Ishikawa (cell line): Measurements from ENCODE around the gene SYNM.

Experiments
- CEBPB ChIP-seq: IDR thresholded peaks from 2 replicates; pipeline ENCODE4 v1.6.1; 2012
- CREB1 ChIP-seq: IDR thresholded peaks from 2 replicates; pipeline ENCODE4 v1.6.1; 2012; ENCODE audit warnings: low read depth
- EGR1 ChIP-seq: IDR thresholded peaks from 2 replicates; pipeline ENCODE4 v1.6.1; 2012
- EP300 ChIP-seq: IDR thresholded peaks from 2 replicates; pipeline ENCODE4 v1.6.1; 2012; ENCODE audit warnings: borderline replicate concordance
- FOXM1 ChIP-seq: IDR thresholded peaks from 2 replicates; pipeline ENCODE4 v1.6.1; 2012; ENCODE audit warnings: low read depth, borderline replicate concordance
- MAX ChIP-seq: IDR thresholded peaks from 2 replicates; pipeline ENCODE4 v1.6.1; 2012
- NFIC ChIP-seq: IDR thresholded peaks from 2 replicates; pipeline ENCODE4 v1.6.1; 2012
- RAD21 ChIP-seq: IDR thresholded peaks from 2 replicates; pipeline ENCODE4 v1.6.1; 2012; ENCODE audit warnings: low read depth
- REST ChIP-seq: IDR thresholded peaks from 2 replicates; pipeline ENCODE4 v1.6.1; 2012; ENCODE audit warnings: low read depth, mild to moderate bottlenecking
- TAF1 ChIP-seq: IDR thresholded peaks from 2 replicates; pipeline ENCODE4 v1.6.1; 2012; ENCODE audit warnings: low read depth, mild to moderate bottlenecking
- TEAD4 ChIP-seq: IDR thresholded peaks from 2 replicates; pipeline ENCODE4 v1.6.1; 2012
- USF1 ChIP-seq: IDR thresholded peaks from 2 replicates; pipeline ENCODE4 v1.6.1; 2012
- YY1 ChIP-seq: IDR thresholded peaks from 2 replicates; pipeline ENCODE4 v1.6.1; 2012; ENCODE audit warnings: low read depth
- ZBTB7A ChIP-seq: IDR thresholded peaks from 2 replicates; pipeline ENCODE4 v1.6.1; 2012; ENCODE audit warnings: low read depth

SYNM gene

GRCh38 chr15:99126930-99127329 lies 22.1 kb downstream of the SYNM start:
- TF ChIP-seq YY1 (no peak), CEBPB (no peak), MAX (no peak), USF1 (no peak)

- TF ChIP-seq MAX, result no peak
- TF ChIP-seq FOXM1, result no peak
- TF ChIP-seq ZBTB7A, result no peak
- no peak for TF ChIP-seq TEAD4
- no peak for TF ChIP-seq USF1
- no peak for TF ChIP-seq EP300
- TF ChIP-seq REST, result no peak
- no peak for TF ChIP-seq RAD21
- no peak for TF ChIP-seq CREB1
- no peak for TF ChIP-seq EGR1
Measured at GRCh38 chr15:99127773-99128172, 22.9 kb downstream of the SYNM start.

GRCh38 chr15:99128411-99128810 lies 23.5 kb downstream of the SYNM start:
- TF ChIP-seq EP300 (no peak), TAF1 (no peak), TEAD4 (no peak), CREB1 (no peak), NFIC (no peak), USF1 (no peak), ZBTB7A (no peak), REST (no peak), CEBPB (no peak), RAD21 (no peak)

GRCh38 chr15:99129644-99130043 lies 24.8 kb downstream of the SYNM start:
- TF ChIP-seq USF1 (no peak), CEBPB (no peak), YY1 (no peak), TAF1 (no peak), NFIC (no peak), ZBTB7A (no peak)

- no peak for TF ChIP-seq USF1
- TF ChIP-seq CEBPB, result no peak
- TF ChIP-seq MAX, result no peak
- TF ChIP-seq EP300, result no peak
- TF ChIP-seq EGR1, result no peak
- no peak for TF ChIP-seq ZBTB7A
- no peak for TF ChIP-seq RAD21
- TF ChIP-seq REST, result no peak
- TF ChIP-seq YY1, result no peak
- no peak for TF ChIP-seq TEAD4
- TF ChIP-seq FOXM1, result no peak
Measured at GRCh38 chr15:99130314-99130713, 25.4 kb downstream of the SYNM start.
